IMR-90 (cell line): ENCODE data around the gene NKX6-2. TPM values are rescaled to one million over a fixed set of nuclear protein-coding genes. Genes with fewer than 3 reads are reported as not detected.

Experiments
- ATAC-seq: fragments of 200-7000 bp; cut with Tn5 transposase; 2 replicates; pipeline ENCODE4 v1.9.1; 2020; ENCODE audit warnings: low read depth, mild to moderate bottlenecking, moderate library complexity
- BruUV-seq: library from RNA; stranded (reverse); fragments of 400-500 nt; replicated peaks from 2 replicates; lab custom pipeline; 2021; lab: Mats Ljungman, UMichigan
- CTCF ChIA-PET: fragments of 300-600 bp; formaldehyde crosslinking; extraction: SDS; loops from one replicate; lab custom pipeline; 2021; ENCODE audit warnings: antibody characterized with exemption; lab: Yijun Ruan, JAX
- POLR2A ChIA-PET: fragments of 300-600 bp; sonication (Branson Sonifier 250); formaldehyde crosslinking; loops from one replicate; lab custom pipeline; 2022; ENCODE audit warnings: antibody characterized with exemption; ENCODE audit not compliant: unreplicated experiment; lab: Charles Lee
- DNase-seq: peaks from one replicate; pipeline ENCODE4 v3.0.0; 2013
- H2AFZ ChIP-seq: replicated peaks from 2 replicates; pipeline ENCODE3; 2013; ENCODE audit warnings: low read length, mild to moderate bottlenecking; ENCODE audit not compliant: poor library complexity
- H2AK5ac ChIP-seq: 2 replicates; pipeline ENCODE4 v1.6.1; 2013; ENCODE audit warnings: low read depth, low read length, inconsistent platforms
- H2AK9ac ChIP-seq: replicated peaks from 2 replicates; pipeline ENCODE3; 2013; ENCODE audit warnings: mild to moderate bottlenecking, low read depth, low read length, moderate library complexity; ENCODE audit not compliant: poor library complexity
- H2BK120ac ChIP-seq: 2 replicates; pipeline ENCODE4 v1.6.1; 2013; ENCODE audit warnings: low read depth, low read length, inconsistent platforms
- H2BK15ac ChIP-seq: 3 replicates; pipeline ENCODE4 v1.6.1; 2013; ENCODE audit warnings: low read depth, low read length, inconsistent platforms
- H2BK20ac ChIP-seq: 2 replicates; pipeline ENCODE4 v1.6.1; 2013; ENCODE audit warnings: low read depth, mild to moderate bottlenecking, inconsistent platforms, low read length, moderate library complexity
- H2BK5ac ChIP-seq: 2 replicates; pipeline ENCODE4 v1.6.1; 2013; ENCODE audit warnings: mild to moderate bottlenecking, low read depth, low read length, inconsistent platforms; ENCODE audit not compliant: poor library complexity, severe bottlenecking
- H3K14ac ChIP-seq: replicated peaks from 2 replicates; pipeline ENCODE4 v1.6.1; 2013; ENCODE audit warnings: low read depth, low read length, inconsistent platforms
- H3K18ac ChIP-seq: 2 replicates; pipeline ENCODE4 v1.6.1; 2013; ENCODE audit warnings: low read depth, low read length, control low read depth
- H3K23ac ChIP-seq: 2 replicates; pipeline ENCODE4 v1.6.1; 2013; ENCODE audit warnings: low read depth, low read length, inconsistent platforms
- H3K27ac ChIP-seq: 2 replicates; pipeline ENCODE4 v1.5.1; 2013; ENCODE audit warnings: mild to moderate bottlenecking, control low read depth, low read length; ENCODE audit not compliant: insufficient read depth
- H3K27me3 ChIP-seq: 2 replicates; pipeline ENCODE4 v1.6.1; 2013; ENCODE audit warnings: low read length; ENCODE audit not compliant: control insufficient read depth, insufficient read depth
- H3K36me3 ChIP-seq: 2 replicates; pipeline ENCODE4 v1.6.1; 2013; ENCODE audit warnings: low read length, mixed read lengths; ENCODE audit not compliant: control insufficient read depth, insufficient read depth
- H3K4ac ChIP-seq: 2 replicates; pipeline ENCODE4 v1.6.1; 2013; ENCODE audit warnings: low read depth, low read length, inconsistent platforms
- H3K4me1 ChIP-seq: 2 replicates; pipeline ENCODE4 v1.6.1; 2013; ENCODE audit warnings: low read length, mixed read lengths; ENCODE audit not compliant: control insufficient read depth, insufficient read depth
- H3K4me2 ChIP-seq: 2 replicates; pipeline ENCODE4 v1.6.1; 2013; ENCODE audit warnings: low read depth, mild to moderate bottlenecking, control low read depth, low read length, moderate library complexity
- H3K4me3 ChIP-seq: 2 replicates; pipeline ENCODE4 v1.5.1; 2013; ENCODE audit warnings: low read depth, mild to moderate bottlenecking, control low read depth, low read length, moderate library complexity; ENCODE audit not compliant: insufficient read depth
- H3K56ac ChIP-seq: 2 replicates; pipeline ENCODE4 v1.6.1; 2013; ENCODE audit warnings: low read length, inconsistent platforms; ENCODE audit not compliant: insufficient read depth; ENCODE audit errors: extremely low read depth
- H3K79me1 ChIP-seq, 2 experiments: 2 replicates each; pipeline ENCODE4 v1.6.1; 2013; ENCODE audit warnings: low read length in 2 of 2, inconsistent platforms in 1 of 2, low read depth in 1 of 2
- H3K9ac ChIP-seq: 2 replicates; pipeline ENCODE4 v1.6.1; 2013; ENCODE audit warnings: low read depth, low read length, control low read depth
- H3K9me1 ChIP-seq: 2 replicates; pipeline ENCODE4 v1.6.1; 2013; ENCODE audit warnings: low read length, inconsistent platforms; ENCODE audit not compliant: insufficient read depth
- H3K9me3 ChIP-seq: 2 replicates; pipeline ENCODE4 v1.6.1; 2013; ENCODE audit warnings: low read length; ENCODE audit not compliant: control insufficient read depth, insufficient read depth
- H4K20me1 ChIP-seq: 2 replicates; pipeline ENCODE4 v1.6.1; 2013; ENCODE audit warnings: low read length, inconsistent platforms; ENCODE audit not compliant: insufficient read depth
- H4K5ac ChIP-seq: 2 replicates; pipeline ENCODE4 v1.6.1; 2013; ENCODE audit warnings: mild to moderate bottlenecking, low read depth, low read length, control low read depth
- H4K8ac ChIP-seq, 2 experiments: 2 replicates each; pipeline ENCODE4 v1.6.1; 2013; ENCODE audit warnings: low read depth in 2 of 2, low read length in 2 of 2, control low read depth in 1 of 2, inconsistent platforms in 1 of 2
- H4K91ac ChIP-seq: 2 replicates; pipeline ENCODE4 v1.6.1; 2013; ENCODE audit warnings: low read depth, low read length, inconsistent platforms; ENCODE audit not compliant: insufficient read depth
- BHLHE40 ChIP-seq: fragments of 150-350 bp; IDR thresholded peaks from 2 replicates; pipeline ENCODE4 v1.6.1; 2016; ENCODE audit warnings: mild to moderate bottlenecking, low read depth, low read length
- CHD1 ChIP-seq: IDR thresholded peaks from 2 replicates; pipeline ENCODE4 v1.6.1; 2012; ENCODE audit warnings: low read depth, low read length, improper control_type of control experiment
- FOS ChIP-seq: fragments of 150-350 bp; IDR thresholded peaks from 2 replicates; pipeline ENCODE4 v1.6.1; 2016; ENCODE audit warnings: low read depth, low read length
- MAFK ChIP-seq: IDR thresholded peaks from 2 replicates; pipeline ENCODE4 v1.6.1; 2012; ENCODE audit warnings: low read depth, low read length, improper control_type of control experiment
- NFE2L2 ChIP-seq: fragments of 150-350 bp; IDR thresholded peaks from 2 replicates; pipeline ENCODE4 v1.6.1; 2016; ENCODE audit warnings: low read depth, mild to moderate bottlenecking, low read length
- POLR2A ChIP-seq: IDR thresholded peaks from 2 replicates; pipeline ENCODE4 v1.6.1; 2012; ENCODE audit warnings: mild to moderate bottlenecking, low read depth, low read length
- RAD21 ChIP-seq: IDR thresholded peaks from 2 replicates; pipeline ENCODE4 v1.6.1; 2012; ENCODE audit warnings: low read length, improper control_type of control experiment
- RCOR1 ChIP-seq: IDR thresholded peaks from 2 replicates; pipeline ENCODE4 v1.6.1; 2012; ENCODE audit warnings: mild to moderate bottlenecking, low read length, improper control_type of control experiment; ENCODE audit not compliant: insufficient replicate concordance
- SMC3 ChIP-seq: fragments of 150-350 bp; IDR thresholded peaks from 2 replicates; pipeline ENCODE4 v1.6.1; 2016; ENCODE audit warnings: low read depth, mild to moderate bottlenecking, antibody characterized with exemption, low read length, moderate library complexity
- WGBS, 2 experiments: methylation state at CpG; one replicate each; pipeline versions ENCODE4 v1.1.5 to v1.1.7; 2013; ENCODE audit warnings: missing lambda C conversion rate in 2 of 2; ENCODE audit not compliant: insufficient read length in 1 of 2; ENCODE audit errors: extremely low coverage in 2 of 2; 5-methylcytosine and 5-hydroxymethylcytosine counted together
- dilution Hi-C: fragments of 300-500 bp; cut with HindIII; formaldehyde crosslinking; loops from one replicate; pipeline ENCODE4 v1.14.3; 2018; ENCODE audit warnings: low sequenced_read_pairs; ENCODE audit not compliant: unreplicated experiment
- in situ Hi-C: fragments of 300-500 bp; cut with MboI; formaldehyde crosslinking; loops from 3 replicates; pipeline ENCODE4 v1.14.3; 2019; ENCODE audit warnings: low sequenced_read_pairs, inconsistent platforms, mixed read lengths
- intact Hi-C: fragments of 100-400 bp; cut with micrococcal nuclease; formaldehyde crosslinking; loops from 2 replicates; pipeline ENCODE4 v1.10.0; 2022
- polyA plus RNA-seq, 3 experiments: library from polyadenylated mRNA; depleted of rRNA; stranded (reverse); fragments of >200 nt; gene quantifications; 2 replicates each; pipeline ENCODE4 v1.2.3, GENCODE V29; 2012; ENCODE audit warnings: low replicate concordance in 1 of 3
- total RNA-seq: library from RNA; depleted of rRNA; stranded (reverse); fragments of >200 nt; gene quantifications from 2 replicates; pipeline ENCODE4 v1.2.3, GENCODE V29; 2012

Gene NKX6-2
- total and polyA plus RNA-seq, 2 of the 4 experiments (the other 2 are of a cell fraction): not detected

- peaks cover 0 to 7% of the 10 kb centered on the region in 2 experiments; a peak in 1 of 4 replicates for H3K79me1 ChIP-seq
- H3K9ac ChIP-seq: no peak overlapping the region
- no peak for DNase-seq
- H3K4ac ChIP-seq: no peak overlapping the region
- H3K36me3 ChIP-seq: 0 out of 2 replicates have a peak, but pooled peaks cover 2% of the 10 kb centered on the region
- H2AFZ ChIP-seq: no peak overlapping the region
- no peak overlapping the region for H4K8ac ChIP-seq
- CTCF ChIA-PET: no interaction called here
- BruUV-seq: no TSS peak
- POLR2A ChIA-PET: no interaction called here
- H3K9me1 ChIP-seq: no peaks in the 10 kb centered on the region
- H4K5ac ChIP-seq: no peak overlapping the region
- H2AK5ac ChIP-seq: no peak overlapping the region
- intact Hi-C loops (no loop called here), dilution Hi-C loops (no loop called here), in situ Hi-C loops (no loop called here)
- H3K14ac ChIP-seq: no peak overlapping the region
- H2BK15ac ChIP-seq: no peak overlapping the region
- H3K18ac ChIP-seq: no peak overlapping the region
- peak overlapping the region; percentile 39 for H2AK9ac ChIP-seq
- ATAC-seq: no peak
- TF ChIP-seq CHD1 (no peak), BHLHE40 (no peak), POLR2A (no peak), MAFK (no peak), SMC3 (no peak), NFE2L2 (no peak), FOS (no peak), RAD21 (no peak), RCOR1 (no peak)
- no peaks in the 10 kb centered on the region for H3K9me3 ChIP-seq
- H3K4me3 ChIP-seq: no peak overlapping the region
- H2BK5ac ChIP-seq: no peak overlapping the region
- H3K56ac ChIP-seq: no peak overlapping the region
- H3K23ac ChIP-seq: no peak overlapping the region
- WGBS, 2 experiments: 80% methylated on average over 1 of the region's 19 CpGs; no CpG with 5 or more reads in 1 of the 2 experiments
- no peaks in the 10 kb centered on the region; the same call in 1 of the 2 replicates for H4K20me1 ChIP-seq
- no peak overlapping the region for H3K27ac ChIP-seq
- no peaks in the 10 kb centered on the region for H3K27me3 ChIP-seq
- H3K4me2 ChIP-seq: no peak overlapping the region
- H4K91ac ChIP-seq: no peak overlapping the region
- H2BK120ac ChIP-seq: no peak overlapping the region
- H3K4me1 ChIP-seq: peaks cover 9% of the 10 kb centered on the region
- no peak overlapping the region for H2BK20ac ChIP-seq
Measured at GRCh38 chr10:132744839-132745238, 41.1 kb downstream of the NKX6-2 start.
